MM.1S (cell line): ENCODE results near the gene CCNB2.
"Not testable (repeated sequence)": the region's sequence is repeated elsewhere in the genome, so short reads cannot be mapped to it uniquely, and the experiment has no call there.

Experiments
- DNase-seq: peaks from one replicate; pipeline ENCODE4 v3.0.0-alpha.2; 2015
- H2AFZ ChIP-seq: fragments of 300-600 bp; sonication (generic); 2 replicates; pipeline ENCODE4 v1.6.0; 2016; ENCODE audit warnings: antibody characterized with exemption, low read length
- H3F3A ChIP-seq: fragments of 300-600 bp; sonication (generic); 2 replicates; pipeline ENCODE4 v1.6.1; 2016; ENCODE audit warnings: mild to moderate bottlenecking, antibody characterized with exemption, low read length, moderate library complexity, mixed read lengths; ENCODE audit not compliant: insufficient read depth
- H3K27ac ChIP-seq: fragments of 300-600 bp; sonication (generic); 2 replicates; pipeline ENCODE4 v1.5.1; 2016; ENCODE audit warnings: mild to moderate bottlenecking, low read length
- H3K27me3 ChIP-seq: fragments of 300-600 bp; sonication (generic); replicated peaks from 2 replicates; pipeline ENCODE4 v1.6.0; 2016; ENCODE audit warnings: low read length; ENCODE audit not compliant: insufficient read depth
- H3K36me3 ChIP-seq: fragments of 300-600 bp; sonication (generic); replicated peaks from 2 replicates; pipeline ENCODE4 v1.6.1; 2016; ENCODE audit warnings: mild to moderate bottlenecking, low read length, mixed read lengths; ENCODE audit not compliant: insufficient read depth
- H3K4me1 ChIP-seq: fragments of 300-600 bp; sonication (generic); 2 replicates; pipeline ENCODE4 v1.6.1; 2016; ENCODE audit warnings: low read length, mixed read lengths
- H3K4me2 ChIP-seq: fragments of 300-600 bp; sonication (generic); 2 replicates; pipeline ENCODE4 v1.6.0; 2016; ENCODE audit warnings: low read depth, low read length
- H3K4me3 ChIP-seq: fragments of 300-600 bp; sonication (generic); 2 replicates; pipeline ENCODE4 v1.5.1; 2016; ENCODE audit warnings: low read length, mixed read lengths
- H3K79me2 ChIP-seq: fragments of 300-600 bp; sonication (generic); 2 replicates; pipeline ENCODE4 v1.6.1; 2016; ENCODE audit warnings: mixed run types, low read length, mixed read lengths
- H3K9ac ChIP-seq: fragments of 300-600 bp; sonication (generic); 2 replicates; pipeline ENCODE4 v1.6.1; 2016; ENCODE audit warnings: low read length, mixed read lengths
- H3K9me2 ChIP-seq: fragments of 300-600 bp; sonication (generic); replicated peaks from 2 replicates; pipeline ENCODE4 v1.6.1; 2016; ENCODE audit warnings: mild to moderate bottlenecking, low read length, mixed read lengths; ENCODE audit not compliant: insufficient read depth
- H3K9me3 ChIP-seq: fragments of 300-600 bp; sonication (generic); replicated peaks from 2 replicates; pipeline ENCODE4 v1.6.1; 2016; ENCODE audit warnings: mild to moderate bottlenecking, low read length, mixed read lengths; ENCODE audit not compliant: insufficient read depth
- H4K20me1 ChIP-seq: fragments of 300-600 bp; sonication (generic); 2 replicates; pipeline ENCODE4 v1.6.1; 2016; ENCODE audit warnings: mild to moderate bottlenecking, low read length, moderate library complexity, mixed read lengths; ENCODE audit not compliant: insufficient read depth
- CTCF ChIP-seq: fragments of 300-600 bp; sonication (generic); IDR thresholded peaks from 2 replicates; pipeline ENCODE4 v1.5.1; 2016; ENCODE audit warnings: antibody characterized with exemption, low read length, mixed read lengths
- EZH2 ChIP-seq: fragments of 300-600 bp; sonication (generic); optimal IDR thresholded peaks from 2 replicates; pipeline ENCODE3; 2017; ENCODE audit warnings: low read depth, mild to moderate bottlenecking, antibody characterized with exemption, low read length, mixed read lengths
- EZH2phosphoT487 ChIP-seq: fragments of 300-600 bp; sonication (generic); IDR thresholded peaks from 2 replicates; pipeline ENCODE4 v1.6.1; 2018; ENCODE audit warnings: antibody characterized with exemption, low read length

The CCNB2 gene

GRCh38 chr15:59119625-59120024 lies 14.7 kb downstream of the CCNB2 start:
- H3K9me2 ChIP-seq = no peaks in the 10 kb centered on the region
- no peak overlapping the region for H3K4me3 ChIP-seq
- no peak overlapping the region for H3K9ac ChIP-seq
- TF ChIP-seq EZH2phosphoT487 (no peak), EZH2 (no peak), CTCF (no peak)
- no peak for DNase-seq
- 0 out of 2 replicates have a peak, but pooled peaks cover 5% of the 10 kb centered on the region for H3K79me2 ChIP-seq
- no peaks in the 10 kb centered on the region for H3F3A ChIP-seq
- no peak overlapping the region for H2AFZ ChIP-seq
- H3K4me2 ChIP-seq = no peak overlapping the region
- H3K9me3 ChIP-seq = no peaks in the 10 kb centered on the region
- no peak overlapping the region for H3K27ac ChIP-seq
- no peaks in the 10 kb centered on the region for H3K27me3 ChIP-seq
- no peaks in the 10 kb centered on the region for H4K20me1 ChIP-seq
- peaks cover 5% of the 10 kb centered on the region for H3K36me3 ChIP-seq
- H3K4me1 ChIP-seq = no peaks in the 10 kb centered on the region

GRCh38 chr15:59120937-59121336 lies 16.0 kb downstream of the CCNB2 start:
- H3K27ac ChIP-seq = no peak overlapping the region
- H3K79me2 ChIP-seq = peaks cover 13% of the 10 kb centered on the region
- H4K20me1 ChIP-seq = no peaks in the 10 kb centered on the region
- peaks cover 5% of the 10 kb centered on the region; the same call in 1 of the 2 replicates for H3K36me3 ChIP-seq
- no peaks in the 10 kb centered on the region for H3K9me2 ChIP-seq
- TF ChIP-seq EZH2phosphoT487 = no peak
- no peak for TF ChIP-seq EZH2
- no peak for TF ChIP-seq CTCF
- H3K9ac ChIP-seq = no peak overlapping the region
- H3K9me3 ChIP-seq = no peaks in the 10 kb centered on the region
- DNase-seq = no peak
- no peaks in the 10 kb centered on the region for H3F3A ChIP-seq
- H3K4me3 ChIP-seq = no peak overlapping the region
- H3K4me1 ChIP-seq = no peaks in the 10 kb centered on the region
- no peak overlapping the region for H2AFZ ChIP-seq
- no peak overlapping the region for H3K4me2 ChIP-seq
- H3K27me3 ChIP-seq = no peaks in the 10 kb centered on the region

- Histone ChIP-seq H3K4me1 (no peaks in the 10 kb centered on the region), H3K79me2 (peaks cover 18% of the 10 kb centered on the region)
- TF ChIP-seq CTCF = no peak
- TF ChIP-seq EZH2phosphoT487 = no peak
- TF ChIP-seq EZH2 = no peak
Measured at GRCh38 chr15:59124261-59124660, 19.3 kb downstream of the CCNB2 start.

GRCh38 chr15:59125683-59126082 lies 20.7 kb downstream of the CCNB2 start:
- not testable (repeated sequence) for H3K4me1 ChIP-seq, H3K9ac ChIP-seq, H3K4me2 ChIP-seq, H3K9me2 ChIP-seq, H3K27me3 ChIP-seq, H3F3A ChIP-seq, H2AFZ ChIP-seq, H3K4me3 ChIP-seq, H3K9me3 ChIP-seq, DNase-seq, H3K27ac ChIP-seq, H4K20me1 ChIP-seq, H3K36me3 ChIP-seq
- H3K79me2 ChIP-seq = peaks cover 18% of the 10 kb centered on the region

More at GRCh38 chr15:59124261-59124660, 19.3 kb downstream of the CCNB2 start:
- no peak overlapping the region for H3K9ac ChIP-seq
- DNase-seq = no peak
- H3K4me2 ChIP-seq = no peak overlapping the region
- no peaks in the 10 kb centered on the region for H3K9me3 ChIP-seq
- H3K9me2 ChIP-seq = no peaks in the 10 kb centered on the region
- no peaks in the 10 kb centered on the region for H3K27me3 ChIP-seq
- H3F3A ChIP-seq = no peaks in the 10 kb centered on the region
- no peaks in the 10 kb centered on the region; the same call in 1 of the 2 replicates for H3K36me3 ChIP-seq
- H3K4me3 ChIP-seq = no peak overlapping the region
- H3K27ac ChIP-seq = no peak overlapping the region
- no peak overlapping the region for H2AFZ ChIP-seq
- H4K20me1 ChIP-seq = no peaks in the 10 kb centered on the region

GRCh38 chr15:59127255-59127654 lies 22.3 kb downstream of the CCNB2 start:
- H3K4me2 ChIP-seq, H3K9me3 ChIP-seq, H3K27ac ChIP-seq, H4K20me1 ChIP-seq, H3K4me3 ChIP-seq, H3K27me3 ChIP-seq, H3K9ac ChIP-seq, H3K4me1 ChIP-seq, H2AFZ ChIP-seq, H3K36me3 ChIP-seq, H3K9me2 ChIP-seq, H3F3A ChIP-seq, DNase-seq: not testable (repeated sequence)
- peaks cover 18% of the 10 kb centered on the region for H3K79me2 ChIP-seq
